Small intestine (tissue), 7 donors: Measurements from ENCODE around the gene NEURL3. TPM values are rescaled to one million over a fixed set of nuclear protein-coding genes. Genes with fewer than 3 reads are reported as not detected.

Experiments used
- DNase-seq, 2 donors: peaks; one replicate each; pipeline versions ENCODE4 v3.0.0 to v3.0.0-alpha.2; 2013
- FAIRE-seq: peaks from 2 replicates; lab custom pipeline; 2012; peaks lifted over from hg19 to GRCh38; lab: Jason Lieb, UNC
- H3K27ac ChIP-seq, 3 donors: one replicate each; pipeline ENCODE4 v1.5.1; 2013; ENCODE audit warnings: low read length in 2 of 3, mild to moderate bottlenecking in 2 of 3, control low read depth in 1 of 3, inconsistent platforms in 1 of 3, low read depth in 1 of 3, moderate library complexity in 1 of 3
- H3K27me3 ChIP-seq, 3 donors: one replicate each; pipeline ENCODE4 v1.6.1; 2013; ENCODE audit warnings: low read length in 3 of 3, inconsistent platforms in 1 of 3; ENCODE audit not compliant: control insufficient read depth in 3 of 3, insufficient read depth in 3 of 3
- H3K36me3 ChIP-seq, 3 donors: one replicate each; pipeline ENCODE4 v1.6.1; 2013; ENCODE audit warnings: low read length in 3 of 3, inconsistent platforms in 1 of 3, low read depth in 1 of 3, mild to moderate bottlenecking in 1 of 3, moderate library complexity in 1 of 3; ENCODE audit not compliant: control insufficient read depth in 3 of 3, insufficient read depth in 2 of 3
- H3K4me1 ChIP-seq, 3 donors: one replicate each; pipeline ENCODE4 v1.6.1; 2013; ENCODE audit warnings: low read length in 2 of 3, inconsistent platforms in 1 of 3, low read depth in 1 of 3, mild to moderate bottlenecking in 1 of 3, moderate library complexity in 1 of 3; ENCODE audit not compliant: control insufficient read depth in 3 of 3, insufficient read depth in 2 of 3
- H3K4me3 ChIP-seq, 3 donors: one replicate each; pipeline ENCODE4 v1.5.1; 2013; ENCODE audit warnings: low read length in 3 of 3, control low read depth in 1 of 3, inconsistent platforms in 1 of 3, low read depth in 1 of 3, mild to moderate bottlenecking in 1 of 3, moderate library complexity in 1 of 3
- H3K9me3 ChIP-seq, 2 donors: one replicate each; pipeline ENCODE4 v1.6.1; 2013; ENCODE audit warnings: low read depth in 1 of 2, low read length in 1 of 2; ENCODE audit not compliant: control insufficient read depth in 2 of 2, insufficient read depth in 1 of 2
- WGBS, 3 donors: extraction: QIAGEN DNeasy Blood & Tissue Kit; methylation state at CpG; one replicate each; pipeline ENCODE4 v1.1.7; 2013; 5-methylcytosine and 5-hydroxymethylcytosine counted together
- polyA plus RNA-seq, 4 donors: library from polyadenylated mRNA; stranded (reverse) in 3 of 4; unstranded in 1 of 4; fragments of 200-250 nt in 3 of 4; fragments of 120-200 nt in 1 of 4; gene quantifications; one replicate each; pipeline versions ENCODE4 v1.2.1 to v1.2.3, GENCODE V29; 2013
- donor health status: healthy with polysubstance abuse.
- donor health status: control.
- donor health status: control.
- donor health status: Bipolar disorder and iron deficiency.
- donor health status: healthy.

Gene NEURL3
- polyA plus RNA-seq, 4 donors: 0.61 to 6.2 (median 3.1) TPM

- Histone ChIP-seq H3K36me3 (no peaks in the 10 kb centered on the region), H3K4me1 (peaks cover 0 to 4% (median 3%) of the 10 kb centered on the region in 3 donors), H3K27ac (peak overlapping the region; percentile 76 to 92 (median 92)), H3K27me3 (no peaks in the 10 kb centered on the region), H3K4me3 (peak overlapping the region in 1 of 3 donors; percentile 47), H3K9me3 (no peaks in the 10 kb centered on the region)
- no peak for DNase-seq
- 86 to 91% (median 88%) methylated on average over 9 of the region's 9 CpGs for WGBS, 3 donors
- no peak for FAIRE-seq
These were observed 19.8 kb downstream of the NEURL3 start for GRCh38 chr2:96485350-96485749.

- no peaks in the 10 kb centered on the region for H3K9me3 ChIP-seq
- FAIRE-seq: no peak
- H3K27me3 ChIP-seq: peaks cover 0 to 1% (median 0%) of the 10 kb centered on the region in 3 donors
- no peak overlapping the region for H3K27ac ChIP-seq
- peaks cover 0 to 4% (median 3%) of the 10 kb centered on the region in 3 donors for H3K4me1 ChIP-seq
- DNase-seq: no peak
- H3K4me3 ChIP-seq: no peak overlapping the region
- WGBS, 3 donors: 88 to 92% (median 91%) methylated on average over 7 of the region's 7 CpGs
- H3K36me3 ChIP-seq: no peaks in the 10 kb centered on the region
These were observed 21.1 kb downstream of the NEURL3 start for GRCh38 chr2:96484091-96484490.

GRCh38 chr2:96477458-96477857, 27.7 kb downstream of the NEURL3 start:
- H3K4me3 ChIP-seq: no peak overlapping the region
- 49 to 62% (median 55%) methylated on average over 1 of the region's 1 CpG for WGBS, 3 donors
- H3K27ac ChIP-seq: no peak overlapping the region
- DNase-seq (no peak), FAIRE-seq (peak; percentile 26)
- no peaks in the 10 kb centered on the region for H3K4me1 ChIP-seq
- no peaks in the 10 kb centered on the region for H3K36me3 ChIP-seq
- no peaks in the 10 kb centered on the region for H3K9me3 ChIP-seq
- peaks cover 0 to 4% (median 0%) of the 10 kb centered on the region in 3 donors for H3K27me3 ChIP-seq

- Histone ChIP-seq H3K9me3 (no peaks in the 10 kb centered on the region), H3K4me3 (no peak overlapping the region), H3K4me1 (peaks cover 0 to 2% (median 0%) of the 10 kb centered on the region in 3 donors), H3K27me3 (peaks cover 0 to 4% (median 0%) of the 10 kb centered on the region in 3 donors), H3K36me3 (no peaks in the 10 kb centered on the region), H3K27ac (no peak overlapping the region)
- FAIRE-seq (no peak), DNase-seq (no peak)
- WGBS, 3 donors: 84 to 89% (median 84%) methylated on average over 6 of the region's 6 CpGs
These were observed 33.4 kb downstream of the NEURL3 start for GRCh38 chr2:96471772-96472171.

GRCh38 chr2:96470636-96471035, 34.5 kb downstream of the NEURL3 start:
- peaks cover 0 to 2% (median 0%) of the 10 kb centered on the region in 3 donors for H3K27me3 ChIP-seq
- WGBS, 3 donors: 8 to 12% (median 12%) methylated on average over 19 to 25 of the region's 25 CpGs
- no peak overlapping the region for H3K27ac ChIP-seq
- FAIRE-seq (no peak), DNase-seq (peak; percentile 32 to 69)
- H3K4me3 ChIP-seq: peak overlapping the region in 1 of 3 donors; percentile 31
- peaks cover 0 to 2% (median 0%) of the 10 kb centered on the region in 3 donors for H3K4me1 ChIP-seq
- no peaks in the 10 kb centered on the region for H3K36me3 ChIP-seq
- H3K9me3 ChIP-seq: no peaks in the 10 kb centered on the region

GRCh38 chr2:96470109-96470508, 35.0 kb downstream of the NEURL3 start:
- 23 to 51% (median 51%) methylated on average over 8 of the region's 8 CpGs for WGBS, 3 donors
- H3K27me3 ChIP-seq: peaks cover 0 to 2% (median 0%) of the 10 kb centered on the region in 3 donors
- H3K4me1 ChIP-seq: peaks cover 0 to 2% (median 0%) of the 10 kb centered on the region in 3 donors
- no peak overlapping the region for H3K27ac ChIP-seq
- no peak for DNase-seq
- H3K36me3 ChIP-seq: no peaks in the 10 kb centered on the region
- peak overlapping the region in 1 of 3 donors; percentile 31 for H3K4me3 ChIP-seq
- H3K9me3 ChIP-seq: no peaks in the 10 kb centered on the region
- FAIRE-seq: no peak

- no peak overlapping the region for H3K4me3 ChIP-seq
- FAIRE-seq (no peak), DNase-seq (no peak)
- WGBS, 3 donors: 73 to 82% (median 74%) methylated on average over 6 of the region's 6 CpGs
- H3K9me3 ChIP-seq: no peaks in the 10 kb centered on the region
- H3K4me1 ChIP-seq: peaks cover 0 to 2% (median 0%) of the 10 kb centered on the region in 3 donors
- no peak overlapping the region for H3K27ac ChIP-seq
- peaks cover 0 to 2% (median 2%) of the 10 kb centered on the region in 3 donors for H3K27me3 ChIP-seq
- H3K36me3 ChIP-seq: no peaks in the 10 kb centered on the region
These were observed 36.3 kb downstream of the NEURL3 start for GRCh38 chr2:96468904-96469303.

- Histone ChIP-seq H3K27ac (no peak overlapping the region), H3K4me1 (no peaks in the 10 kb centered on the region), H3K27me3 (peaks cover 0 to 2% (median 2%) of the 10 kb centered on the region in 3 donors), H3K4me3 (no peak overlapping the region), H3K9me3 (no peaks in the 10 kb centered on the region), H3K36me3 (no peaks in the 10 kb centered on the region)
- no peak for FAIRE-seq
- 72 to 81% (median 75%) methylated on average over 2 of the region's 2 CpGs for WGBS, 3 donors
- no peak for DNase-seq
These were observed 40.5 kb downstream of the NEURL3 start for GRCh38 chr2:96464651-96465050.

- no peak overlapping the region for H3K4me3 ChIP-seq
- DNase-seq: no peak
- H3K27me3 ChIP-seq: peaks cover 0 to 2% (median 2%) of the 10 kb centered on the region in 3 donors
- H3K36me3 ChIP-seq: no peaks in the 10 kb centered on the region
- FAIRE-seq: no peak
- 82 to 91% (median 87%) methylated on average over 3 of the region's 3 CpGs for WGBS, 3 donors
- no peaks in the 10 kb centered on the region for H3K4me1 ChIP-seq
- H3K27ac ChIP-seq: no peak overlapping the region
- no peaks in the 10 kb centered on the region for H3K9me3 ChIP-seq
These were observed 41.1 kb downstream of the NEURL3 start for GRCh38 chr2:96464061-96464460.
